HG03135 (cell line): ENCODE results near the gene RABGAP1L.

Experiments
- ATAC-seq: cut with Tn5 transposase; IDR thresholded peaks from one replicate; pipeline ENCODE4 v1.9.1; 2021; ENCODE audit warnings: mild to moderate bottlenecking, moderate library complexity; ENCODE audit not compliant: unreplicated experiment

The RABGAP1L gene

GRCh38 chr1:174971466-174971865 lies 812.1 kb downstream of the RABGAP1L start:
- ATAC-seq, result no peak

- no peak for ATAC-seq
Observed at GRCh38 chr1:174971902-174972301, 812.6 kb downstream of the RABGAP1L start.

- ATAC-seq, result no peak
Observed at GRCh38 chr1:174974711-174975119, 815.4 kb downstream of the RABGAP1L start.

GRCh38 chr1:174975764-174976163 lies 816.4 kb downstream of the RABGAP1L start:
- no peak for ATAC-seq

GRCh38 chr1:174976436-174977108 lies 817.3 kb downstream of the RABGAP1L start:
- no peak for ATAC-seq

- ATAC-seq, result no peak
Observed at GRCh38 chr1:174982971-174983689, 823.8 kb downstream of the RABGAP1L start.

- ATAC-seq, result no peak
Observed at GRCh38 chr1:174984952-174985351, 825.6 kb downstream of the RABGAP1L start.

GRCh38 chr1:174988539-174988938 lies 829.2 kb downstream of the RABGAP1L start:
- no peak for ATAC-seq

DNA sequence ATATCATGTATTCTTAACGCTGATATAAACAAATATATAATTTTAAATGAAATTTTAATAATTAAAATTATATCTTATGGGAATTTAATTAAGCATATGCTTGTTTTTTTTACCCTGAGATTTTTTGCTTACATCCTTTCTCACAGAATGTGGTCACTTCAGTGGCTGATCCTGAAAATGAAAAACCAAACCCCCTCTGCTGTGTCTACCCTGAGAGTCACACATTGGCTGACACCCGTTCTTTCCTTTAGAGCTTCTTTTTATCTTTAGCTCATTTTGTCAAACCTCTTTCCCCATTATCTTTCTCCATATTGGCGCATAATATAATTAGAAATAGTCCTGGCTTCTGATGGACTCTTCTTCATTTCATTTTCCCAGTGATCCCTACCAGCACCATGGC lies 829.7 kb downstream of the RABGAP1L start:
- ATAC-seq, result no peak

- ATAC-seq, result no peak
Observed at GRCh38 chr1:174989536-174990220, 830.4 kb downstream of the RABGAP1L start.

GRCh38 chr1:174990382-174990999 lies 831.2 kb downstream of the RABGAP1L start:
- no peak for ATAC-seq

DNA sequence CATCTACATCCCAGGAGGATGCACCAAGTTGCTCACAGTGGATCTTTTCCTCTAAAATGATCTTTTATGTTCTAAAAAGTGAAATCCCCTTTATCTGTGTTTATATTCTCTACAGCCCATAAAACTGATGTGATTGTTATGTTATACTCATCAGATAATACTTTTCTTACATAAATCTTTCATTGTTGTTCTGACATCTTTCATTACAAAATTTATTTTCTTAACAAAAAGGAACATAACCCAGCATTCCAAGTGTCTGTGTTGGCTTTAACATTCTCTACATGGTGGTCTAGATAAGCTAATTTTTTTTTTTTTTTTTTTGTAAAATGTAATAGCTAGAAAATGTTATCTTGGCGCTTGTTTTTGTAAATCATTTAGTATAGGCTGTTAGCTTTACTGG lies 832.2 kb downstream of the RABGAP1L start:
- ATAC-seq, result no peak

- no peak for ATAC-seq
Observed at GRCh38 chr1:174995121-174995520, 835.8 kb downstream of the RABGAP1L start.

- no peak for ATAC-seq
Observed at GRCh38 chr1:174995916-174996315, 836.6 kb downstream of the RABGAP1L start.

DNA sequence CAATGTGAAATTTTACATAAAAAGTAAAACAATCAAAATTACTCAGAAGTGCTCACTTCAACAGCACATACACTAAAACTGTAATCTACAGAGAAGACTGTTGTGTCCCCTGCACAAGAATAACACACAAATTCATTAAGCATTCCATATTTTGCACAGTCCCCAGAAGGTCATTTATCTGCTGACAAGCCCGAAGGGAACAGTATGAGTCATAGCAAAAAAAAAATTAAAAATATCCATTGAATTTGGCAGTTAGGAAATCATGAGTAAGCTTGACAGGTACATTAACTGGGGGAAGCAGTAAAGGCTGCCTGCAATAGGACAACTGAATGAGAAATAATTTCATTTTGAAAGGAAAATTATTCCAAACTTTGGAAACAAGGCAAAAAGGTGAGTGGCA lies 837.2 kb downstream of the RABGAP1L start:
- ATAC-seq, result no peak

- ATAC-seq, result no peak
Observed at GRCh38 chr1:174997041-174997440, 837.7 kb downstream of the RABGAP1L start.

DNA sequence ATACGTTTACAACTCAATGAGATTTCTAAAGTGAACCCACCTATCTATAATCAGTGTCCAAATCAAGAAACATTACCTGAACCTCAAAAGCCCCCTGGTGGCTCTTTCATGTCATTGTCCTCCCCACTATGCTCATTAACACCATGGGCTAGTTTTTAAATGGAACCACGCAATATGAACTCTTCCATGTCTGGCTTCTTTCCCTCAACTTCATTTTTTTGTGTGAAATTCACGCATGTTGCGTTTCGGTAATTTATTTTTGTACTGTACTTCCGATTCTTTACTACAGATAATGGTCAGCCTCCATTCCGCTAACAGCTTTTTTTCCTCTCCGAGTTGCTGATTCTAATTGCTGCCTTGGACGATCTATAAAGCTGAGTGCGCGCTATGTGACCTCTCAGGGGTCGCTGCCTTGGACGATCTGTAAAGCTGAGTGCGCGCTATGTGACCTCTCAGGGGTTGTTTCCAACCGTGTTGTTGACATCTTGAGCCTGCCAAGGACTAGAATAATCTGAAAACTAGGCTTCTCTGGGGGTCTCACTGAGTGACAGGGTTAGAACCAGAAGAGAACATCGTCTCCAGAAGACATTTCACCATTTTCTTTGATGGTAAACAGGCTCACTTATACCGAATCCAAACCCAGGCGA lies 839.4 kb downstream of the RABGAP1L start:
- peak; percentile 0 for ATAC-seq

DNA sequence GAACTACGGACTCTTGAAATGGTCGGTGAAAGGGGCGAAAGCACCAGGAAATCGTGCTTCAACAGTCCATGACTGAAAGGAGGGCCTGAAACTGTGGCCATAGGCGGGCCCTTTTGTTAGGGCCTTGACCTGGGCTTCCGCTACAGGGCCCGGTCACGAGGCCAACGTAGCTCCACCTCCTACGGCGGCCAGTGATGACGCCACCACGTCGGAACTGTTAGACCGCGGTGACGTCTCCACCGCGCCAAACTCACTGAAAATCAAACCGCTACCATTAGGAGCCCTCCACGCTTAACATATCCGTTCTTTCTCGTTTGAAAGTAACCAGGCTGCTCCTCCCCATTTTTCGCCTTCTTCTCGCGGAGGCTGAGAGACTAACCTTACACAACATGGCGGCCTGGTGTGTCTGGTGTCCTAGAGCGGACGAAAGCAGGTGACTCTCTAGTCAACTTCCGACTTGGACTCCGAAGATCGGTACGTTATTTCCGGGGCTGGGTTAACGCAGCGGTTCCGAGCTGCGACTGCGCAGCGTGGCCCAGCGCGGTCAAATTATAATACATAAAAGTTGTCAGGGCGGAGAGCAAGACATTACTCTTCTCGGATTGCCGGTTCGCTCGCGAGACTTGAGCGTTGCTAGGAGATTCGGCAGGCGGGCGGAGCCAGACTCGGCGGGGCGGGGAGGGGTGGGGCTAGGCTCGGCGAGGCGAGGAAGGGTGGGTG lies 840.1 kb downstream of the RABGAP1L start:
- ATAC-seq, result peak; percentile 78

DNA sequence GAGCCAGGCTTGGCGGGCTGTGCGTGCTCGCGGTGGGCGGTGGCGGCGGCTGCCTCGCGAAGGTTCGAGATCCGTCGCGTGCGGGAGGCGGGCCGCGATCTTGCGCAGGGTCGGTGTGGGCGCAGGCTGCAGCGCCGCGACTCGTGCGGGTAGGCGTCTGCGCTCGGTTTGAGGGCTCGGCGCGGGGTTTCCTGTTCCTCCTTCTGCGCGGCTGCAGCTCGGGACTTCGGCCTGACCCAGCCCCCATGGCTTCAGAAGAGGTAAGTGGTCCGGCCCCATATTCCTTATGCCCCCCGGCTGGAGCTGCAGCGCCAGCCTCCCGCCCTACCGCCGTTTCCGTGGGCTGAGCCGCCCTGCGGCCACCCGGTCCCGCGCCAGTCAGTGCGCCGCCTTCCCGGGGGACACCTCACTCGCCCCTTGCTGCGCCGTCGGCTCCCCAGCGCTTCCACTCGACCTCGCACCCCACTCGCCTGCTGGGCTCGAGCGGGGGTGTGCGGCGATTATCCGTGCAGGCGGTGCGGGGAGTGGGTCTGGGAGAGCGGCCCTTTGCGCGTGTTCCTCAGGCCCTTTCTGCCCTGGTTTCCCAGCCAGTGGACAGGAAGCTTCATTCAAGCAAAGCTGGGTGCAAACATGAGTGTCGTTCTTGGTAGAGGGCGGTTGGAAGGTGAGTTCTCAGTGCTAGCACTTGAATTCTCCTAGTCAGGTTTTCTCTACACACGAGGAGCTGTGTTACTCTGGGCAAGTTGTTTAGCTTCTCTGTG lies 840.8 kb downstream of the RABGAP1L start, which contains the start of gene CACYBP:
CACYBP (plus strand) TSS at position 12 of the 761 bp plus-strand sequence; CDS start at position 246, 234 bp downstream.
- peak; percentile 5 for ATAC-seq
